Cardiac muscle cell (in vitro differentiated cells and primary cell): ENCODE measurements around the gene SLC66A2. TPM values are rescaled to one million over a fixed set of nuclear protein-coding genes. Genes with fewer than 3 reads are reported as not detected.

Experiments
- DNase-seq, 2 donors: peaks; one replicate each; pipeline versions ENCODE4 v3.0.0 to v3.0.0-alpha.2; 2010 to 2017; ENCODE audit warnings: low read depth in 1 of 2, low spot score in 1 of 2
- H3K27ac ChIP-seq: fragments of 200-600 bp; sonication (generic); 2 replicates; pipeline ENCODE4 v1.5.1; 2016
- H3K27me3 ChIP-seq: fragments of 200-600 bp; sonication (generic); 2 replicates; pipeline ENCODE4 v1.6.0; 2016; ENCODE audit warnings: control low read depth
- H3K36me3 ChIP-seq: fragments of 200-600 bp; sonication (generic); 2 replicates; pipeline ENCODE4 v1.5.1; 2016; ENCODE audit warnings: control low read depth
- H3K4me1 ChIP-seq: fragments of 200-600 bp; sonication (generic); 2 replicates; pipeline ENCODE4 v1.8.1; 2017; ENCODE audit warnings: low read depth, mild to moderate bottlenecking, mixed run types
- H3K4me3 ChIP-seq: fragments of 200-600 bp; sonication (generic); 2 replicates; pipeline ENCODE4 v1.5.1; 2016; ENCODE audit warnings: mild to moderate bottlenecking
- H3K9me3 ChIP-seq: fragments of 200-600 bp; sonication (generic); 2 replicates; pipeline ENCODE4 v1.5.1; 2017; ENCODE audit warnings: low read depth, mild to moderate bottlenecking, control low read depth
- polyA plus RNA-seq: library from polyadenylated mRNA; unstranded; fragments of >200 nt; fragmentation: Nextera tagmentation; extraction: Ambion mirVana; gene quantifications from 2 replicates; pipeline ENCODE4 v1.2.1, GENCODE V29; 2016
- total RNA-seq: library from RNA; depleted of rRNA; stranded (reverse); fragments of >200 nt; gene quantifications from 2 replicates; pipeline ENCODE4 v1.2.3, GENCODE V29; 2016
- TF ChIP-seq, protein P1 (sequence below): IDR thresholded peaks from 2 replicates; pipeline ENCODE4 v1.5.1; 2012; ENCODE audit warnings: low read depth, mild to moderate bottlenecking, low read length

The SLC66A2 gene
- total and polyA plus RNA-seq, 2 experiments from 2014 or later, result 36.4 to 43.9 TPM

DNA sequence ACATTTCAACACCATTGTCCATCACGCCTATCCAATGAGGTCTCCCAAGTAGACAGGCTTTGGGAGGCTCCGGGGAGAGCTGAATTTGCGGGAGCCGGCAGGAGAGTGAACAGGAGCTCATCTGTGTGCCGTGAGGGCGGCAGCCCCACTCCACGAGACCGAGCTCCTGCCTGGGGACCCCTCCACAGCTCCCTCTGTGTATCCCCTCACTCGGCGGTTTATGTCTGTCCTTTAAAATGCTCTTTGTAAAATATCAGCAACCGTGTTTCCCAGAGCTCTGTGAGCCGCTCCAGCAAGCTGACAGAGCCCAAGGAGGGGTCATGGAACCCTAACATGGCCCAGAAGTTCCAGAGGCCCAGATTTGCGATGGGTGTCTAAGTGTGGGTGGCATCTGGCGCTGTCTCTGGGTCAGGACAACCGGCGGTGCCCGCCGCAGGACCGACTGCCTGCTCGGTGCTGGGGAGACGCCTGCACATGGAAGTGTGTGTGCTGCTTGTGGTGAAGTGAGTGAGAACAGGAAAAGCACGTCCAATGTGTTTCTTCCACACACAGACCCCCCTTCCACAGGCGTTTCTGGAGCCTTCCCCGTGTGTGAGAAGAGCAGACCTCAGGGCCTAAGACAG, 34.8 kb downstream of the SLC66A2 start:
- H3K27ac ChIP-seq, result no peak overlapping the region
- H3K36me3 ChIP-seq, result no peaks in the 10 kb centered on the region
- H3K27me3 ChIP-seq, result no peaks in the 10 kb centered on the region
- H3K9me3 ChIP-seq, result no peaks in the 10 kb centered on the region
- H3K4me1 ChIP-seq, result no peaks in the 10 kb centered on the region
- TF ChIP-seq, protein P1, sequence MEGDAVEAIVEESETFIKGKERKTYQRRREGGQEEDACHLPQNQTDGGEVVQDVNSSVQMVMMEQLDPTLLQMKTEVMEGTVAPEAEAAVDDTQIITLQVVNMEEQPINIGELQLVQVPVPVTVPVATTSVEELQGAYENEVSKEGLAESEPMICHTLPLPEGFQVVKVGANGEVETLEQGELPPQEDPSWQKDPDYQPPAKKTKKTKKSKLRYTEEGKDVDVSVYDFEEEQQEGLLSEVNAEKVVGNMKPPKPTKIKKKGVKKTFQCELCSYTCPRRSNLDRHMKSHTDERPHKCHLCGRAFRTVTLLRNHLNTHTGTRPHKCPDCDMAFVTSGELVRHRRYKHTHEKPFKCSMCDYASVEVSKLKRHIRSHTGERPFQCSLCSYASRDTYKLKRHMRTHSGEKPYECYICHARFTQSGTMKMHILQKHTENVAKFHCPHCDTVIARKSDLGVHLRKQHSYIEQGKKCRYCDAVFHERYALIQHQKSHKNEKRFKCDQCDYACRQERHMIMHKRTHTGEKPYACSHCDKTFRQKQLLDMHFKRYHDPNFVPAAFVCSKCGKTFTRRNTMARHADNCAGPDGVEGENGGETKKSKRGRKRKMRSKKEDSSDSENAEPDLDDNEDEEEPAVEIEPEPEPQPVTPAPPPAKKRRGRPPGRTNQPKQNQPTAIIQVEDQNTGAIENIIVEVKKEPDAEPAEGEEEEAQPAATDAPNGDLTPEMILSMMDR, result no peak
- H3K4me3 ChIP-seq, result no peak overlapping the region
- no peak for DNase-seq

DNA sequence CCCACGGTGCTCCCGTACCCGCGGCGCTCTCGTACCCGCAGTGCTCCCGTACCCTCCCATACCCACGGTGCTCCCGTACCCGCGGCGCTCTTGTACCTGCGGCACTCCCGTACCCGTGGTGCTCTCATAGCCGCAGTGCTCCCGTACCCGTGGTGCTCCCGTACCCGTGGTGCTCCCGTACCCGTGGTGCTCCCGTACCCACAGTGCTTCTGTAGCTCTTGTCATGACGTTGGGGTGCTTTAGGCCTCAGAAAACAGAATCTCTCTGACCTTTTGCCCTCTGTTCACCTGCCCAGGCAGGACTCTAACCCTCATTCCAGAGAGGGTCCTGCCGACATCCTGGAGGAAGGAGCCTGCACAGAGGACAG, 35.3 kb downstream of the SLC66A2 start:
- TF ChIP-seq, protein P1, result no peak
- no peaks in the 10 kb centered on the region for H3K36me3 ChIP-seq
- H3K9me3 ChIP-seq, result no peaks in the 10 kb centered on the region
- no peak overlapping the region for H3K4me3 ChIP-seq
- H3K27me3 ChIP-seq, result no peaks in the 10 kb centered on the region
- H3K4me1 ChIP-seq, result no peaks in the 10 kb centered on the region
- no peak for DNase-seq
- no peak overlapping the region for H3K27ac ChIP-seq

DNA sequence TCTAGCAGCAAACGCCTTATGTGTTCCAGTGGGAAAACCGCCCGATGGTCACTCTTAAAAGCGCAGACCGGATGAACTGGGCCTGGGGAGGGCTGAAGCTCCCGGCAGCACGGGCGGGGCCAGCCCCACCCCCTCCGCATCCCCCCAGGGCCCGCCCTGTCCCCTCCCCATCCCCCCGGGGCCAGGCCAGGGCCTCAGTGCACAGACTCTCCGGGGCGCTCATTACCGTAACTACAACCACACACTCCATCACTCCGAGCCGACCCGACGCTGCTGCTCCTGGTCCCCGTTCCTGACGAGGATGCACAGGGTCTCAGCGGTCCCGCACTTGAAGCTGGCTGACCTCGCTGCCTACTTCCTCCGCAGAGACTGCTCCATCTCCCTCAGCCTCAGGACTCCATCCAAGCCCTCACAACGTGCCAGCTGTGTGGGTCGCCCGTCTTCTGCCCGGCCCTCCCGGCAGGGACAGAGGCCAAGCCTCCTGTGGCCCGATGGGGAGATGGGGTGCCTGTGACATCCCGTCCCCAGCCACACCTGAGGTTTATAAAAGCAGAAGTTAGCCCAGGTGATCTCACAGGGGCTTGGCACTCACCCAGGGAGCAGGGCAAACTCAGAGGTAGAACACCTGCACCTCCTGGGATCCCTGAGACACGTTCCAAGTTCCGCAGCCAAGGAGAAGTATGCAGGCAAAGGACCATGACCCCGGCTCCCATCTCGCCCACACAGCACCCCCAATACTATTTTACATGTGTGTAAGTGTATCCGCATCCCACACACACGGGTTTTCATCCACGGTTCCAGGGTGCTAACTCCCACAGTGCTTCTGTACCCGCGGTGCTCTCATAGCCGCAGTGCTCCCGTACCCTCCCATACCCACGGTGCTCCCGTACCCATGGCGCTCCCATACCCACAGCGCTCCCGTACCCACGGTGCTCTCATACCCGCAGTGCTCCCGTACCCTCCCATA, 36.0 kb downstream of the SLC66A2 start:
- TF ChIP-seq, protein P1, result no peak
- H3K9me3 ChIP-seq, result no peaks in the 10 kb centered on the region
- no peak overlapping the region for H3K27ac ChIP-seq
- H3K4me1 ChIP-seq, result no peaks in the 10 kb centered on the region
- H3K27me3 ChIP-seq, result no peaks in the 10 kb centered on the region
- no peak overlapping the region for H3K4me3 ChIP-seq
- DNase-seq, result no peak
- no peaks in the 10 kb centered on the region for H3K36me3 ChIP-seq

DNA sequence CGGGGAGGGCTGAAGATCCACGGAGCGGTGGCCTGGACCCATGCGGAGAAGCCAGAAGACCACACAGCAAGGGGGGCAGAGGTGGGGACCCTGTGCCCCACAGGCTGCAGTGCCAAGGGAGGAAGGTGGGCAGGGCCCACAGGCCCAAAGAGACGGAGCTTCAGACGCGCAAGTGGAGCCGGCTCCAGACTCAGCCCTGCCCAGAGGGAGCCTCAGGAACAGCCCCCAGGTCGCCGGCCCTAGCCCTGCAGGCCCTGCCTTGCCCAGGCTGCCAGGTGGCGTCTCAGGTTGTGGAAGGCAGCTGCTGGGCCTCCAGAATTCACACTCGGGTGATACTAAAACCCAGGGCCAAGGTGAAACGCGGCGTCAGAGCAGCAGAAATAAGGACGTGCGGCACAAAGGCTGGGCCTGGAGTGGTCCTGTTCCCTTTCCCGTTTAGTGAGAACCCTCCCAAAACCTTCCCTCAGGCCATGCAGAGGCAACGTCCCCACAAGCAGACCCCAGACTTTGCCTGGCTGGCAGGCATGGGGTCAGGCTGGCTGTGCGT, 36.8 kb downstream of the SLC66A2 start:
- no peak for DNase-seq
- H3K27me3 ChIP-seq, result no peaks in the 10 kb centered on the region
- no peaks in the 10 kb centered on the region for H3K36me3 ChIP-seq
- TF ChIP-seq, protein P1, result no peak
- H3K4me3 ChIP-seq, result no peak overlapping the region
- H3K9me3 ChIP-seq, result no peaks in the 10 kb centered on the region
- H3K27ac ChIP-seq, result no peak overlapping the region
- no peaks in the 10 kb centered on the region for H3K4me1 ChIP-seq

DNA sequence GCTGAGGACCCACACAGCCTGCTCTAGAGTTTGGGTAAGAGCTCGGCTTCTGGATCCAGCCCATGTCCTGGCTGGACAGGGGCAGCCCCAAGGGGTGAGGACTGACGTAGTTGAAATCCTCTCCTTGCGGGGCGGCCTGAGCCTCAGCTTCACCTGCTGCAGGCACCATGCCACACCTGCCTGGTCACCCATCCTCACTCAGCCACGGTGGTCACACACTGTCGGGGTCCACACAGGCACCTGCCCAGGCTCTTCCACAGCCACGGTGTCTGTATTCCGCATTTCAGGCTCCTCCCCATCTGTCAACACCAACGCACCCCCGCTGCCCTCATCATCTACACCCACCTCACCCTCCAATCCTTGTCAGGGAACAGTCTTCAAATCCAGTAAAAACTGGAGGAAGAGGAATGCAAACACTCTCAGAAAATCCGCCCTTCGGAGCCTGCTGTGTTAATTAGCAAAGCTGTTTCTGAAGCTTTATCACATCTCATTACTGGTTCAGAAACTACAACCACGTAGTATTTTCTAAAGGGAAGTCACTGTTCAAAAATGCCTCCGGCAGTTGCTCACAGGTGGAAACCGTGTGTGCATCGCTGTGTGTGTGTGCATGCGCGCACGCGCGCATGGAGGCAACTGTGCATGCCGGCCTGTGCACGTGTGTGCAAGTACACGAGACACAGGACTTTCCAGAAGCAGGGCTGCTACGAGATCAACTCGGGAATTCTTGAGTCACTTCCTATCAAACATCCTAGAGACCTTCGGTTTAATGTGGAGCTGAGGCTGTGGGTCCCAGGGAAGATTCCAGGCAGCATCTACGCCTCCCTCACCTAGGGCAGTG, 38.2 kb downstream of the SLC66A2 start:
- no peaks in the 10 kb centered on the region for H3K36me3 ChIP-seq
- no peak overlapping the region for H3K27ac ChIP-seq
- DNase-seq, result no peak
- no peaks in the 10 kb centered on the region for H3K27me3 ChIP-seq
- no peaks in the 10 kb centered on the region for H3K4me1 ChIP-seq
- TF ChIP-seq, protein P1, result no peak
- H3K4me3 ChIP-seq, result no peak overlapping the region
- H3K9me3 ChIP-seq, result no peaks in the 10 kb centered on the region
